Measurements from ENCODE around the gene DHPS. TPM values are rescaled to one million over a fixed set of nuclear protein-coding genes. Genes with fewer than 3 reads are reported as not detected.
A peak's percentile ranks its signal among the peaks of the same experiment; 100 is the strongest.
"Not testable (repeated sequence)": the region's sequence is repeated elsewhere in the genome, so short reads cannot be mapped to it uniquely, and the experiment has no call there.

The DHPS gene
- 60.2 TPM for total RNA-seq
- long read RNA-seq, transcript DHPS-201 (9 exons, 1,363 nt) = major isoform, 77 of 105 reads
- long read RNA-seq, transcript DHPS-221 (8 exons, 1,176 nt) = minor isoform, 6 of 105 reads
- long read RNA-seq, partial matches to known transcripts = 4 of 105 reads
- long read RNA-seq, other reads (novel, unspliced or antisense) = 13 of 105 reads

- peak; percentile 92 for ATAC-seq
- intact Hi-C loops (cut with micrococcal nuclease) = no loop called here
- peak; percentile 92 for DNase-seq
Observed at GRCh38 chr19:12681074-12681987, at the start of gene DHPS. DHPS (minus strand) TSS chr19:12681880; CDS start chr19:12681766, 114 bp downstream.

- DNase-seq (no peak), ATAC-seq (no peak)
- intact Hi-C loops (cut with micrococcal nuclease) = no loop called here
Observed at GRCh38 chr19:12731337-12731736, 49.7 kb upstream of the DHPS start.

GRCh38 chr19:12730064-12730463 is 48.4 kb upstream of the DHPS start:
- DNase-seq (no peak), ATAC-seq (no peak)
- intact Hi-C loops (cut with micrococcal nuclease) = no loop called here

GRCh38 chr19:12727745-12728433 is 46.2 kb upstream of the DHPS start:
- intact Hi-C loops (cut with micrococcal nuclease) = no loop called here
- DNase-seq (no peak), ATAC-seq (no peak)

- ATAC-seq (no peak), DNase-seq (no peak)
- intact Hi-C loops (cut with micrococcal nuclease) = no loop called here
Observed at GRCh38 chr19:12726988-12727316, 45.3 kb upstream of the DHPS start.

GRCh38 chr19:12725612-12726011 is 43.9 kb upstream of the DHPS start:
- DNase-seq; ATAC-seq; intact Hi-C loops (cut with micrococcal nuclease): not testable (repeated sequence)

- intact Hi-C loops (cut with micrococcal nuclease) = no loop called here
- peak; percentile 68 for DNase-seq
- ATAC-seq = peak; percentile 57
Observed at GRCh38 chr19:12723641-12724426, 42.2 kb upstream of the DHPS start, which contains the start of gene TNPO2. TNPO2 (minus strand) TSS chr19:12723932; CDS start chr19:12720977, 2,955 bp downstream.

GRCh38 chr19:12723381-12723640 is 41.6 kb upstream of the DHPS start:
- ATAC-seq = no peak
- DNase-seq = no peak
- intact Hi-C loops (cut with micrococcal nuclease) = no loop called here

GRCh38 chr19:12722566-12723380 is 41.1 kb upstream of the DHPS start:
- ATAC-seq (peak; percentile 92), DNase-seq (peak; percentile 97)
- intact Hi-C loops (cut with micrococcal nuclease) = no loop called here

GRCh38 chr19:12721656-12722565 is 40.2 kb upstream of the DHPS start:
- intact Hi-C loops (cut with micrococcal nuclease) = no loop called here
- DNase-seq = peak; percentile 74
- ATAC-seq = peak; percentile 60

- DNase-seq (peak; percentile 59), ATAC-seq (peak; percentile 32)
- intact Hi-C loops (cut with micrococcal nuclease) = no loop called here
Observed at GRCh38 chr19:12720851-12721655, 39.4 kb upstream of the DHPS start.

GRCh38 chr19:12720296-12720695 is 38.6 kb upstream of the DHPS start:
- intact Hi-C loops (cut with micrococcal nuclease) = no loop called here
- ATAC-seq (no peak), DNase-seq (no peak)

GRCh38 chr19:12715929-12716328 is 34.2 kb upstream of the DHPS start:
- intact Hi-C loops (cut with micrococcal nuclease) = no loop called here
- DNase-seq = no peak
- ATAC-seq = no peak

- intact Hi-C loops (cut with micrococcal nuclease) = no loop called here
- DNase-seq (no peak), ATAC-seq (no peak)
Observed at GRCh38 chr19:12715102-12715501, 33.4 kb upstream of the DHPS start.

- ATAC-seq; DNase-seq; intact Hi-C loops (cut with micrococcal nuclease): not testable (repeated sequence)
Observed at GRCh38 chr19:12713304-12713703, 31.6 kb upstream of the DHPS start.

- intact Hi-C loops (cut with micrococcal nuclease); DNase-seq; ATAC-seq: not testable (repeated sequence)
Observed at GRCh38 chr19:12712077-12712476, 30.4 kb upstream of the DHPS start.

- ATAC-seq (no peak), DNase-seq (no peak)
- intact Hi-C loops (cut with micrococcal nuclease) = no loop called here
Observed at GRCh38 chr19:12711187-12711586, 29.5 kb upstream of the DHPS start.

Measured in left ventricle myocardium superior (tissue), 1 donor.